ENCODE results near the gene SLC35F2. TPM values are rescaled to one million over a fixed set of nuclear protein-coding genes. Genes with fewer than 3 reads are reported as not detected.

SLC35F2 gene
- total and polyA plus RNA-seq, 2 of the 13 experiments (the other 11 are each of a cell fraction or from before 2014, with no cell fraction given): 5.8 to 20.3 TPM

DNA sequence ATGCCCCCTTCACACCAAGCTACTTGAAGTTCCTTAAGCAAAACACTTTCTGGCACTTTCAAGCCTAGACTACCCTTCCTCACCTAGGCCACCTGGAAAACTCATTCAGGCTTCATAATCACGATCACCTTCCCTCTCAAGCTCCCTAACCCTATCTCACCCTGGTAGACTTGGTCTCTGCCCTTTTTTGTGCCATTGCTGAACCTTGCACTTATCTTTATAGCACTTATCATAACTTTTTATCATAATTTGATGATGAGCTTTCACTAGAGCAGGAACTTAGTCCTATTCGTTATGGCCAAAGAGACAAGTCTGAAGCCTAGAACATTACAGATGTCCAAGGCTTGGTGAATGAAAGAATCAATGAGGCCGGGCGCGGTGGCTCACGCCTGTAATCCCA is 5.5 kb downstream of the SLC35F2 start:
- Histone ChIP-seq H3K9me3 (ENCODE audit: low read length) (no peaks in the 10 kb centered on the region), H3K4me1 (ENCODE audit: insufficient read depth, low read length) (peaks cover 11% of the 10 kb centered on the region), H4K20me1 (ENCODE audit: insufficient read depth, low read length) (no peaks in the 10 kb centered on the region), H3K4me2 (ENCODE audit: low read depth, low read length) (no peak overlapping the region), H2AFZ (ENCODE audit: low read length) (no peak overlapping the region), H3K4me3 (replicated peaks in 1 of 3; ENCODE audit: insufficient read depth in 1 of 3, low read depth in 2 of 3, low read length in 3 of 3) (no peak overlapping the region), H3K9ac (ENCODE audit: insufficient read depth, low read depth, low read length) (no peak overlapping the region), H3K27me3 (ENCODE audit: control insufficient read depth in 1 of 2, insufficient read depth in 2 of 2, low read length in 2 of 2) (no peaks in the 10 kb centered on the region), H3K36me3 (replicated peaks in 1 of 2; ENCODE audit: control insufficient read depth in 1 of 2, insufficient read depth in 2 of 2, low read length in 2 of 2) (no peaks in the 10 kb centered on the region), H3K27ac (ENCODE audit: extremely low read length, insufficient read depth, low read length) (no peak overlapping the region), H3K79me2 (ENCODE audit: insufficient read depth, low read length) (no peaks in the 10 kb centered on the region)
- intact Hi-C loops (cut with micrococcal nuclease; ENCODE audit: unreplicated experiment): no loop called here
- ChIA-PET CTCF (ENCODE audit: low intra/inter-chr PET ratio, low total read pairs) (no interaction called here), POLR2A (no interaction called here)
- DNase-seq (ENCODE audit: low spot score) (no peak), ATAC-seq (no peak), FAIRE-seq (no peak)
- TF ChIP-seq MYNN (CRISPR knock-in tag; IDR thresholded peaks at IDR 0.05; ENCODE audit: low read depth): no peak
- no peak for TF ChIP-seq ZNF383 (CRISPR knock-in tag; IDR thresholded peaks at IDR 0.05; ENCODE audit: borderline replicate concordance)
- no peak for TF ChIP-seq HBP1 (CRISPR knock-in tag; IDR thresholded peaks at IDR 0.05; ENCODE audit: low read depth)
- TF ChIP-seq RELA (CRISPR knock-in tag; IDR thresholded peaks at IDR 0.05): no peak
- TF ChIP-seq GPN1 (CRISPR knock-in tag; IDR thresholded peaks at IDR 0.05; ENCODE audit: borderline replicate concordance): no peak
- TF ChIP-seq, protein P1, sequence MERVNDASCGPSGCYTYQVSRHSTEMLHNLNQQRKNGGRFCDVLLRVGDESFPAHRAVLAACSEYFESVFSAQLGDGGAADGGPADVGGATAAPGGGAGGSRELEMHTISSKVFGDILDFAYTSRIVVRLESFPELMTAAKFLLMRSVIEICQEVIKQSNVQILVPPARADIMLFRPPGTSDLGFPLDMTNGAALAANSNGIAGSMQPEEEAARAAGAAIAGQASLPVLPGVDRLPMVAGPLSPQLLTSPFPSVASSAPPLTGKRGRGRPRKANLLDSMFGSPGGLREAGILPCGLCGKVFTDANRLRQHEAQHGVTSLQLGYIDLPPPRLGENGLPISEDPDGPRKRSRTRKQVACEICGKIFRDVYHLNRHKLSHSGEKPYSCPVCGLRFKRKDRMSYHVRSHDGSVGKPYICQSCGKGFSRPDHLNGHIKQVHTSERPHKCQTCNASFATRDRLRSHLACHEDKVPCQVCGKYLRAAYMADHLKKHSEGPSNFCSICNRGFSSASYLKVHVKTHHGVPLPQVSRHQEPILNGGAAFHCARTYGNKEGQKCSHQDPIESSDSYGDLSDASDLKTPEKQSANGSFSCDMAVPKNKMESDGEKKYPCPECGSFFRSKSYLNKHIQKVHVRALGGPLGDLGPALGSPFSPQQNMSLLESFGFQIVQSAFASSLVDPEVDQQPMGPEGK (CRISPR knock-in tag; IDR thresholded peaks at IDR 0.05): no peak
- no peak for TF ChIP-seq CHCHD3 (CRISPR knock-in tag; IDR thresholded peaks at IDR 0.05)
- no peak for TF ChIP-seq MAFG (CRISPR knock-in tag; IDR thresholded peaks at IDR 0.05)
- TF ChIP-seq, protein P2, sequence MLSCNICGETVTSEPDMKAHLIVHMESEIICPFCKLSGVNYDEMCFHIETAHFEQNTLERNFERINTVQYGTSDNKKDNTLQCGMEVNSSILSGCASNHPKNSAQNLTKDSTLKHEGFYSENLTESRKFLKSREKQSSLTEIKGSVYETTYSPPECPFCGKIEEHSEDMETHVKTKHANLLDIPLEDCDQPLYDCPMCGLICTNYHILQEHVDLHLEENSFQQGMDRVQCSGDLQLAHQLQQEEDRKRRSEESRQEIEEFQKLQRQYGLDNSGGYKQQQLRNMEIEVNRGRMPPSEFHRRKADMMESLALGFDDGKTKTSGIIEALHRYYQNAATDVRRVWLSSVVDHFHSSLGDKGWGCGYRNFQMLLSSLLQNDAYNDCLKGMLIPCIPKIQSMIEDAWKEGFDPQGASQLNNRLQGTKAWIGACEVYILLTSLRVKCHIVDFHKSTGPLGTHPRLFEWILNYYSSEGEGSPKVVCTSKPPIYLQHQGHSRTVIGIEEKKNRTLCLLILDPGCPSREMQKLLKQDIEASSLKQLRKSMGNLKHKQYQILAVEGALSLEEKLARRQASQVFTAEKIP (CRISPR knock-in tag; IDR thresholded peaks at IDR 0.05; ENCODE audit: borderline replicate concordance): no peak
- no peak for TF ChIP-seq ZNF317 (CRISPR knock-in tag; IDR thresholded peaks at IDR 0.05)
- no peak for TF ChIP-seq CENPT (CRISPR knock-in tag; IDR thresholded peaks at IDR 0.05; ENCODE audit: low read depth)
- 97% methylated on average over 6 of the region's 6 CpGs for WGBS (ENCODE audit: low lambda C conversion rate)
- BruUV-seq (replicated peaks): no TSS peak
- in situ Hi-C loops (cut with HindIII; ENCODE audit: extremely low pct_ligation_motif_present, low pct_unique_long_range_greater_than_20kb): no loop called here

All from HepG2 (cell line).